Uterus (tissue), 2 donors: Measurements from ENCODE around the gene SLC29A1.

Experiments
- CTCF ChIP-seq, 4 experiments: fragments of 200-600 bp in 2 of 4; fragments of 450-650 bp in 2 of 4; sonication (generic) in 2 of 4; IDR thresholded peaks; one replicate each; pipeline ENCODE4 v1.5.1; 2016 to 2019; ENCODE audit warnings: antibody characterized with exemption in 4 of 4, mild to moderate bottlenecking in 2 of 4, moderate library complexity in 1 of 4
- POLR2A ChIP-seq, 2 donors: fragments of 450-650 bp; IDR thresholded peaks; one replicate each; pipeline ENCODE4 v1.6.1; 2016; ENCODE audit warnings: antibody characterized with exemption in 2 of 2, mild to moderate bottlenecking in 1 of 2, moderate library complexity in 1 of 2

GRCh38 chr6:44275271-44275748 lies 51.9 kb downstream of the SLC29A1 start:
- TF ChIP-seq POLR2A (IDR thresholded peaks at IDR 0.05): no peak
- no peak for TF ChIP-seq CTCF (IDR thresholded peaks at IDR 0.05)
